SK-N-SH (cell line): Measurements from ENCODE around the gene MED12. TPM values are rescaled to one million over a fixed set of nuclear protein-coding genes. Genes with fewer than 3 reads are reported as not detected.

ENCODE experiments used
- CTCF ChIA-PET: fragments of 300-600, 350-600 bp; formaldehyde crosslinking; extraction: SDS; loops from one replicate; lab custom pipeline; 2021; lab: Yijun Ruan, JAX
- POLR2A ChIA-PET: fragments of 350-600 bp; sonication (Branson Sonifier 250); formaldehyde crosslinking; extraction: SDS; loops from one replicate; lab custom pipeline; 2020; ENCODE audit warnings: antibody characterized with exemption, inconsistent platforms; lab: Yijun Ruan, JAX
- DNase-seq: peaks from one replicate; pipeline ENCODE4 v3.0.0; 2012
- H2AFZ ChIP-seq: fragments of 200-600 bp; sonication (generic); 2 replicates; pipeline ENCODE4 v1.8.1; 2016; ENCODE audit warnings: antibody characterized with exemption, mild to moderate bottlenecking, low read depth
- H3F3A ChIP-seq: fragments of 200-600 bp; sonication (generic); replicated peaks from 2 replicates; pipeline ENCODE3; 2016; ENCODE audit warnings: antibody characterized with exemption, mild to moderate bottlenecking; ENCODE audit not compliant: insufficient read depth
- H3K27ac ChIP-seq, 2 experiments: fragments of 200-500 bp in 1 of 2; fragments of 200-600 bp in 1 of 2; sonication (Bioruptor generic) in 1 of 2; sonication (generic), shearing (Covaris generic) in 1 of 2; 2 replicates each; pipeline versions ENCODE4 v1.5.1 to v1.6.1; 2014 to 2016; ENCODE audit warnings: low read depth in 2 of 2, inconsistent platforms in 1 of 2, low read length in 1 of 2, mild to moderate bottlenecking in 1 of 2, mixed read lengths in 1 of 2
- H3K27me3 ChIP-seq: fragments of 200-600 bp; sonication (generic), shearing (Covaris generic); 2 replicates; pipeline ENCODE4 v1.6.1; 2016; ENCODE audit warnings: mixed run types; ENCODE audit not compliant: insufficient read depth
- H3K36me3 ChIP-seq, 2 experiments: fragments of 200-500 bp in 1 of 2; fragments of 200-600 bp in 1 of 2; sonication (Bioruptor generic) in 1 of 2; sonication (generic) in 1 of 2; replicated peaks in 1 of 2; 2 replicates each; pipeline versions ENCODE3 to v1.5.1; 2014 to 2016; ENCODE audit warnings: low read length in 1 of 2, mild to moderate bottlenecking in 1 of 2; ENCODE audit not compliant: insufficient read depth in 2 of 2, control insufficient read depth in 1 of 2
- H3K4me1 ChIP-seq, 2 experiments: fragments of 200-500 bp in 1 of 2; fragments of 200-600 bp in 1 of 2; sonication (Bioruptor generic) in 1 of 2; sonication (generic), shearing (Covaris generic) in 1 of 2; 2 replicates each; pipeline versions ENCODE4 v1.5.1 to v1.6.1; 2014 to 2016; ENCODE audit warnings: low read depth in 1 of 2, low read length in 1 of 2, mixed run types in 1 of 2; ENCODE audit not compliant: insufficient read depth in 2 of 2, control insufficient read depth in 1 of 2
- H3K4me2 ChIP-seq: fragments of 200-600 bp; sonication (generic), shearing (Covaris generic); 2 replicates; pipeline ENCODE4 v1.6.1; 2017; ENCODE audit warnings: mixed run types
- H3K4me3 ChIP-seq, 2 experiments: fragments of 200-500 bp in 1 of 2; fragments of 200-600 bp in 1 of 2; sonication (Bioruptor generic) in 1 of 2; sonication (generic), shearing (Covaris generic) in 1 of 2; 2 replicates each; pipeline versions ENCODE4 v1.5.1 to v1.8.1; 2014 to 2016; ENCODE audit warnings: low read depth in 2 of 2, inconsistent platforms in 1 of 2, low read length in 1 of 2, mild to moderate bottlenecking in 1 of 2, mixed read lengths in 1 of 2, moderate library complexity in 1 of 2
- H3K79me2 ChIP-seq: fragments of 200-600 bp; sonication (generic); 2 replicates; pipeline ENCODE4 v1.8.1; 2017; ENCODE audit warnings: mild to moderate bottlenecking; ENCODE audit not compliant: insufficient read depth
- H3K9ac ChIP-seq: fragments of 200-600 bp; sonication (generic); 2 replicates; pipeline ENCODE4 v1.6.1; 2017; ENCODE audit warnings: mixed run types
- H3K9me2 ChIP-seq: fragments of 200-600 bp; sonication (generic); 2 replicates; pipeline ENCODE4 v1.6.1; 2017; ENCODE audit warnings: mixed run types
- H3K9me3 ChIP-seq: fragments of 200-600 bp; sonication (generic); 2 replicates; pipeline ENCODE4 v1.6.1; 2017; ENCODE audit warnings: mixed run types, mild to moderate bottlenecking, moderate library complexity
- H4K20me1 ChIP-seq: fragments of 200-600 bp; sonication (generic); 2 replicates; pipeline ENCODE4 v1.6.1; 2017; ENCODE audit warnings: mild to moderate bottlenecking, mixed run types; ENCODE audit not compliant: insufficient read depth
- CHD2 ChIP-seq: fragments of 150-350 bp; IDR thresholded peaks from 2 replicates; pipeline ENCODE4 v1.6.1; 2018; ENCODE audit warnings: low read length; ENCODE audit not compliant: partially characterized antibody
- EP300 ChIP-seq, 2 experiments: IDR thresholded peaks; 2 replicates each; pipeline versions ENCODE4 v1.4.0 to v1.6.1; 2012; ENCODE audit warnings: borderline replicate concordance in 1 of 2, low read depth in 1 of 2, low read length in 1 of 2
- FOXM1 ChIP-seq: IDR thresholded peaks from 2 replicates; pipeline ENCODE4 v1.4.0; 2012; ENCODE audit warnings: low read depth, mild to moderate bottlenecking
- GABPA ChIP-seq: IDR thresholded peaks from 2 replicates; pipeline ENCODE4 v1.4.0; 2012; ENCODE audit warnings: low read depth, mild to moderate bottlenecking
- GATA2 ChIP-seq: sonication (generic); formaldehyde crosslinking; IDR thresholded peaks from 2 replicates; pipeline ENCODE4 v1.5.0; 2020; ENCODE audit warnings: mild to moderate bottlenecking, missing genetic modification reagents
- JUND ChIP-seq: IDR thresholded peaks from 2 replicates; pipeline ENCODE4 v1.4.0; 2012
- MEF2A ChIP-seq: IDR thresholded peaks from 2 replicates; pipeline ENCODE4 v1.4.0; 2012; ENCODE audit warnings: low read depth, borderline replicate concordance
- NRF1 ChIP-seq: IDR thresholded peaks from 2 replicates; pipeline ENCODE4 v1.6.1; 2012; ENCODE audit warnings: low read depth, mild to moderate bottlenecking, low read length
- RCOR1 ChIP-seq: fragments of 150-350 bp; IDR thresholded peaks from 2 replicates; pipeline ENCODE4 v1.6.1; 2017; ENCODE audit warnings: antibody characterized with exemption, low read length
- RXRA ChIP-seq: IDR thresholded peaks from 2 replicates; pipeline ENCODE4 v1.4.0; 2012; ENCODE audit warnings: low read depth, mild to moderate bottlenecking, borderline replicate concordance
- SIN3A ChIP-seq: IDR thresholded peaks from 2 replicates; pipeline ENCODE4 v1.6.1; 2012; ENCODE audit warnings: low read depth, mild to moderate bottlenecking, low read length, moderate library complexity, borderline replicate concordance
- TCF12 ChIP-seq: IDR thresholded peaks from 2 replicates; pipeline ENCODE4 v1.4.0; 2012
- WGBS: methylation state at CpG from one replicate; pipeline ENCODE4 v1.1.6; 2017; ENCODE audit warnings: low lambda C conversion rate; 5-methylcytosine and 5-hydroxymethylcytosine counted together
- polyA plus RNA-seq, 3 experiments: library from polyadenylated mRNA; depleted of rRNA; stranded (reverse); fragments of >200 nt; gene quantifications; 2 replicates each; pipeline ENCODE4 v1.2.3, GENCODE V29; 2012
- TF ChIP-seq, protein P1 (sequence below): IDR thresholded peaks from 2 replicates; pipeline ENCODE4 v1.4.0; 2012; ENCODE audit warnings: low read depth, borderline replicate concordance

The MED12 gene
- polyA plus RNA-seq, 1 of the 3 experiments (the other 2 are of a cell fraction): 18.5 TPM

DNA sequence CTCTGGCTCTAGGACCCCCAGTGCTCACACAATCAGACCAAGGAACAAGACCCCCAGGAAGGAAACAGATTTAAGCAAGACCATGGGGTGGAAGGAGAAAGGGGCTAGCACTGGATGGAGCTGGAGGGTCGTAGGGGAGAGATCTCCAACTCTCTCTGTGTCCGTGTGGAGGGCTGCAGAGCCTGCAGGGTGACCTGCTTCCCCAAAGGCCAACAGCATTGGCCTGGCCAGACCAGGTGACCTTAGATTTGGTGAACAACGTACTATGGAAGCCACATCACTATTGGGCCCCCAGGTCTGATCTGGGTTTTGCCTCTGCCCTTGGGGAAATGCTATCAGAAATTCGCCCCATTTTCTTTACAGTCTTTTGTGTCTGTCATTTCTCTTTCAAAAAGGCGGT, 52.3 kb downstream of the MED12 start:
- Histone ChIP-seq H3K4me3 (no peak overlapping the region), H3K27me3 (peaks cover 24% of the 10 kb centered on the region; the same call in 1 of the 2 replicates), H3K4me1 (no peaks in the 10 kb centered on the region), H3K4me2 (no peak overlapping the region), H3K79me2 (no peaks in the 10 kb centered on the region), H3K9me2 (no peaks in the 10 kb centered on the region), H3K9ac (no peak overlapping the region), H3K36me3 (no peaks in the 10 kb centered on the region), H3K27ac (no peak overlapping the region), H3K9me3 (no peaks in the 10 kb centered on the region), H3F3A (no peaks in the 10 kb centered on the region), H2AFZ (no peak overlapping the region), H4K20me1 (no peaks in the 10 kb centered on the region)
- DNase-seq: no peak
- ChIA-PET POLR2A (no interaction called here), CTCF (interaction anchor here (1.3 kb wide), 1 partner anchor 9 kb away, joined by 4 read pairs; no protein-coding TSS in a partner anchor)
- TF ChIP-seq EP300 (IDR thresholded peaks at IDR 0.05; ENCODE audit: borderline replicate concordance in 1 of 2, low read depth in 1 of 2, low read length in 1 of 2): no peak
- TF ChIP-seq, protein P1, sequence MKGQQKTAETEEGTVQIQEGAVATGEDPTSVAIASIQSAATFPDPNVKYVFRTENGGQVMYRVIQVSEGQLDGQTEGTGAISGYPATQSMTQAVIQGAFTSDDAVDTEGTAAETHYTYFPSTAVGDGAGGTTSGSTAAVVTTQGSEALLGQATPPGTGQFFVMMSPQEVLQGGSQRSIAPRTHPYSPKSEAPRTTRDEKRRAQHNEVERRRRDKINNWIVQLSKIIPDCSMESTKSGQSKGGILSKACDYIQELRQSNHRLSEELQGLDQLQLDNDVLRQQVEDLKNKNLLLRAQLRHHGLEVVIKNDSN: no peak
- no peak for TF ChIP-seq JUND
- WGBS: 60% methylated on average over 5 of the region's 5 CpGs

DNA sequence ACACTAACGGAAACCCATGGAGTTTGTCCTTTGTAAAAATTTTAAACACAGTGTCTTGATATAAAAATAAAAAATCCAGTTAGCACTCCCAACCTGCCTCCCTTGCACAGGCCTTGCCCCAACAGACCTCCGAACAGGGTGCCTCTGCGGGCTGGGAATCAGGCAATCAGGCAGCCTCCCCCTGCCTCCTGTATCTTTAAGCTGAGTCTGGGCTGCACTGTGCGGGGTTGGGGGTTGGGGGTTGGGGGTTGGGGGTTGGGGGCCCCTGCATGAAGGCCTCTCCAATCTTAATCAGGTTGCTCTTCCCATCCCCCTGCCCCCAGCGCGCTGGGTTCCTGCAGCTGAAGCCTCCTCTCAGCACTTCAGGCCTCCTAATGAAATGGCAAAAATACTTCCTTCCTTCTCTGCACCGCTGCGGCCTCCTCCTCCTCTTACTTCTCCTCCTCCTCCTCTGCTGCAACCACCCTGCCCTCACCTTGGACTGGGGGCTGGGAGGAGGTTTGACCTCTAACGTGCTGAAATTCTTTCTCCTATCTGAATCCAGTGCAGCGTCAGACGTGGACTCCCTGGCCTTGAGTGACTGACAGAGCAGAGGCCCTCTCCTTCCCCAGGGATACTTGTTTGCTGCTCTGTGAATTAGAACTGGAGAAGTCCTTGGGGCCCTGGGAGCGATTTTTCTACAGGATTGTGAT, 52.9 kb downstream of the MED12 start:
- H3K4me3 ChIP-seq: no peak overlapping the region
- no peaks in the 10 kb centered on the region for H3K9me2 ChIP-seq
- H3K4me1 ChIP-seq: no peaks in the 10 kb centered on the region
- no peak overlapping the region for H2AFZ ChIP-seq
- CTCF ChIA-PET: interaction anchor here (1.3 kb wide), 1 partner anchor 8 kb away, joined by 4 read pairs; no protein-coding TSS in a partner anchor
- H3K9ac ChIP-seq: no peak overlapping the region
- H3K79me2 ChIP-seq: no peaks in the 10 kb centered on the region
- POLR2A ChIA-PET: no interaction called here
- no peak for TF ChIP-seq NRF1
- no peak for TF ChIP-seq FOXM1
- no peak for TF ChIP-seq GABPA
- no peak for TF ChIP-seq GATA2 (CRISPR knock-in tag)
- TF ChIP-seq MEF2A: no peak
- TF ChIP-seq RCOR1: no peak
- TF ChIP-seq RXRA: no peak
- TF ChIP-seq EP300 (IDR thresholded peaks at IDR 0.05; ENCODE audit: borderline replicate concordance in 1 of 2, low read depth in 1 of 2, low read length in 1 of 2): no peak
- TF ChIP-seq TCF12: no peak
- no peak for TF ChIP-seq SIN3A
- no peak for TF ChIP-seq CHD2
- TF ChIP-seq, all 33 proteins: peak for 0
- no peak overlapping the region for H3K27ac ChIP-seq
- peaks cover 18% of the 10 kb centered on the region; the same call in 1 of the 2 replicates for H3K27me3 ChIP-seq
- no peaks in the 10 kb centered on the region for H3K36me3 ChIP-seq
- H3K4me2 ChIP-seq: no peak overlapping the region
- WGBS: 49% methylated on average over 11 of the region's 12 CpGs
- no peak for DNase-seq
- no peaks in the 10 kb centered on the region for H3F3A ChIP-seq
- no peaks in the 10 kb centered on the region for H4K20me1 ChIP-seq
- no peaks in the 10 kb centered on the region for H3K9me3 ChIP-seq
